Peyer's patch (tissue), 4 donors: Measurements from ENCODE around the gene ADAMTSL2.

Experiments used
- CTCF ChIP-seq, 6 experiments: fragments of 450-650 bp in 4 of 6; fragments of 200-600 bp in 2 of 6; sonication (generic) in 1 of 6; IDR thresholded peaks; one replicate each; pipeline ENCODE4 v1.5.1; 2017 to 2019; ENCODE audit warnings: antibody characterized with exemption in 6 of 6, mild to moderate bottlenecking in 3 of 6, moderate library complexity in 1 of 6
- POLR2A ChIP-seq, 2 donors: fragments of 450-650 bp; IDR thresholded peaks; one replicate each; pipeline ENCODE4 v1.5.1; 2017; ENCODE audit warnings: antibody characterized with exemption in 2 of 2, mild to moderate bottlenecking in 2 of 2, moderate library complexity in 2 of 2

DNA sequence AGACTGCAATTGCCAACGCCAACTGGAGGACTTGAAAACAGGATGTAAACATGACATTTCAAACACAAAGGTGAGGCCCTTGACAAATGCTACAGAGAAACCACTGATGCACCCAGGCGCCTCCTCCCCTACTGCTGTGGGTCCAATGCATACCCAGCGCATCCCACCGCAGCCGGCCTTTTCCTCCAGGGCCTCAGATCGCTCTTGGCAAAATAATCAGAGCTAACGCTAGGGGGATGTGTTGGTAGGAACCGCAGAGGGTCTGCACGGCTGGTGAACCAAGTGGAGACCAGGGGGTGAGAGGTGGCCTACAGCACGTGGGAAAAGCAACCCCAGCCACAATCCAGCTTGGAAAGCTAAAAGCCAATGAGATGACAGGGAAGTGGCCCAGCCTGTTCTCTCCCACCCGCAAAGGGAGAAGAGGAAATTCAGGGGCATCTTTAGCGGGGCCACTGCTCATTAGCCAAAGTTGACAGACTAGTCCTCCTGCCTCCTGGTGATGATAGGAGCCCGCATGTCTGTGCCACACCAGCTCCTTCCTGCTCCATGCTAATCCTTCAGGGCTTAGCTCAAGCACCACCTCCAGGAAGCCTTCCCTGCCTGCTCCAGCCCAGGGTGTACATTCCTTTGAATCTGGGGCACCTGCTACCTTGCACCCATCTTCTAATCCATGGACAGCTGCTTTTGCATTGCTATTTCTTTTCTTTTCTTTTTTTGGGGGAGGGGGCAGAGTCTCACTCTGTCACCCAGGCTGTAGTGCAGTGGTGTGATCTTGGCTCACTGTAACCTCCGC, 68.8 kb downstream of the ADAMTSL2 start:
- TF ChIP-seq CTCF (IDR thresholded peaks at IDR 0.05), result no peak
- TF ChIP-seq POLR2A (IDR thresholded peaks at IDR 0.05), result no peak
